Large intestine (tissue), 3 donors: ENCODE data around the gene TMEM215. TPM values are rescaled to one million over a fixed set of nuclear protein-coding genes. Genes with fewer than 3 reads are reported as not detected.
"Not testable (repeated sequence)": the region's sequence is repeated elsewhere in the genome, so short reads cannot be mapped to it uniquely, and the experiment has no call there.

Source experiments
- DNase-seq, 2 donors: peaks; one replicate each; pipeline versions ENCODE4 v3.0.0 to v3.0.0-alpha.2; 2013
- H3K27ac ChIP-seq: one replicate; pipeline ENCODE4 v1.5.1; 2013; ENCODE audit warnings: low read length
- H3K27me3 ChIP-seq: 2 replicates; pipeline ENCODE4 v1.6.1; 2013; ENCODE audit warnings: low read length; ENCODE audit not compliant: control insufficient read depth, insufficient read depth
- H3K36me3 ChIP-seq: 2 replicates; pipeline ENCODE4 v1.6.1; 2013; ENCODE audit warnings: low read length; ENCODE audit not compliant: control insufficient read depth, insufficient read depth
- H3K4me1 ChIP-seq: one replicate; pipeline ENCODE4 v1.6.1; 2013; ENCODE audit warnings: low read length; ENCODE audit not compliant: control insufficient read depth, insufficient read depth
- H3K4me3 ChIP-seq: one replicate; pipeline ENCODE4 v1.5.1; 2013; ENCODE audit warnings: low read length
- H3K9me3 ChIP-seq: one replicate; pipeline ENCODE4 v1.6.1; 2013; ENCODE audit warnings: mild to moderate bottlenecking, low read depth, low read length, moderate library complexity; ENCODE audit not compliant: control insufficient read depth
- WGBS: methylation state at CpG from one replicate; pipeline ENCODE4 v1.1.5; 2013; ENCODE audit warnings: low lambda C conversion rate; ENCODE audit not compliant: insufficient coverage; 5-methylcytosine and 5-hydroxymethylcytosine counted together
- polyA plus RNA-seq: library from polyadenylated mRNA; unstranded; fragments of 120-200 nt; gene quantifications from one replicate; pipeline ENCODE4 v1.2.1, GENCODE V29; 2013

TMEM215 gene
- polyA plus RNA-seq, 1 donor, result 0.06 TPM

DNA sequence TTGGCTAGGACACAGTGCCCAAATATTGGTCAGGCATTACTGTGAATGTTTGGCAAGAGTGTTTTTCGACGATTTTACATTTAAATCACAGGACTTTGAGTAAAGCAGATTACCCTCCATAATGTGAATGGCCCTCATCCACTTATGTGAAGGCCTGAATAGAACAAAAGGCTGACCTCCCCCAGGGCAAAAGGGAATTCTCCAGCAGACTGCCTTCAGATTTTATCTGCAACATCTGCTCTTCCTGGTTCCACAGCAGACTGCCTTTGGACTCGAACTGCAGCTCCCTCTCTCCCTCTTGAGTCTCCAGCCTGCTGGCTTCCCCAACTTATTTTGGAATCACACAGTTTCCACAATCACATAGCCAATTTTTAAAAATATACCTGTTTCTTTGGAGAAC lies 7.1 kb upstream of the TMEM215 start:
- Histone ChIP-seq H3K36me3 (no peaks in the 10 kb centered on the region), H3K4me1 (no peaks in the 10 kb centered on the region), H3K4me3 (no peak overlapping the region), H3K9me3 (no peaks in the 10 kb centered on the region), H3K27ac (no peak overlapping the region), H3K27me3 (peaks cover 4% of the 10 kb centered on the region)
- no peak for DNase-seq
- whole genome bisulfite sequencing, result 67% methylated on average over 1 of the region's 3 CpGs

DNA sequence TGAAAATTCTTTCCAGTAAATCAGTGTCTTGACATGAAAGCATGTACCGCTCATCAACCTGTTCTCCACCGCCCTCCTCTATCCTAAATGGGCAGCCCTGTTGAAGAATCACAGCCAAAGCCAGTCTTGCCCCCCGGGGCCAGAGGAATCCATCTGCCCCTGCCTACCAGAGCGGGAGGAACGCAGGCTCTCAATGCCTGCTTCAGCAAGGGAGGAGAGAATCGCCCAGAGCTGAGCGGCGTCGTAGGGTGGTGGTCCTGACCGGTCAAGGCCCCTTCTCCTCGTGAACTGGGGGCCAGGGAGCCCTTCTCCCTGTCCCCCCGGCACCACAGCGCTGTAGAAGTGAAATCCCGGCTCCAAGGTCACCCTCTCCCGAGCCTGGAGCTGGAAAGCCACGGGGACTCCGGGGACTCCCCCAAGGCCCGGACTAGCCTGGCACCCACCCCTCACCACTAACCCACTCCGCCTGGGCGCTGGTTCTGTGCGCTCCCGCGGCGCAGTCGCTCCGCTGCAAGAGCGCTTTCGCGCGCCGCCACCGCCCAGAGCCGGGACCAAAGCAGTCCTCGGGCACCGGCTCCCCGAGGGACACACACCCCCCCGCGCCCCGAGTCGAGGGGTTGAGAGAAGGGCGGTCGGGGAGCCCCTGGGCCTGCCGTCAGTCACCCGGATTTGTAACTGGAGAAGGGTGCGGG lies 718 bp upstream of the TMEM215 start:
- no peak for DNase-seq
- no CpG with 5 or more reads among the region's 45 CpGs for WGBS
- no peaks in the 10 kb centered on the region for H3K36me3 ChIP-seq
- peaks cover 4% of the 10 kb centered on the region for H3K9me3 ChIP-seq
- no peaks in the 10 kb centered on the region for H3K4me1 ChIP-seq
- no peak overlapping the region for H3K27ac ChIP-seq
- H3K27me3 ChIP-seq, result peaks cover 42% of the 10 kb centered on the region
- no peak overlapping the region for H3K4me3 ChIP-seq

DNA sequence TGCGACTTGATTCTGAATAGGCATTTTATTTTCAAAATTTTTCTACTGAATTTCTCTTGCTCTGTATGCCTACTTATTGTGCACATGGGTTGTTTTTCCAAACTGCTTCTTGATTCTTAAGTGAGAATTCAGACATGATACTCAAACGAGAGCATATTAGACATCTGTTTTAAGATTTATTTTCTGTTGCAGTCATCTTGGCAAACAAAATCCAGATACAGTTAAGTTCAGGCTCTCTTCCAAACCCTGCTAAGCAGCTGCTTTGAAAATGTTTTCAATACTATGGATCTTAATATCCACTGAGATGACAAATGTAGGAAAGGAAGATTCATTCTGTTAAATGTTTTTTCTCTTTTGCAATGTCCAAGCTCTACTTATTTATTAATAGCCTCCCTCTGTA lies 4.5 kb downstream of the TMEM215 start:
- no peak overlapping the region for H3K27ac ChIP-seq
- H3K4me3 ChIP-seq, result no peak overlapping the region
- no peak for DNase-seq
- no peaks in the 10 kb centered on the region for H3K36me3 ChIP-seq
- H3K27me3 ChIP-seq, result peaks cover 23% of the 10 kb centered on the region
- peaks cover 2% of the 10 kb centered on the region for H3K9me3 ChIP-seq
- H3K4me1 ChIP-seq, result no peaks in the 10 kb centered on the region
- no CpG with 5 or more reads among the region's 2 CpGs for WGBS

DNA sequence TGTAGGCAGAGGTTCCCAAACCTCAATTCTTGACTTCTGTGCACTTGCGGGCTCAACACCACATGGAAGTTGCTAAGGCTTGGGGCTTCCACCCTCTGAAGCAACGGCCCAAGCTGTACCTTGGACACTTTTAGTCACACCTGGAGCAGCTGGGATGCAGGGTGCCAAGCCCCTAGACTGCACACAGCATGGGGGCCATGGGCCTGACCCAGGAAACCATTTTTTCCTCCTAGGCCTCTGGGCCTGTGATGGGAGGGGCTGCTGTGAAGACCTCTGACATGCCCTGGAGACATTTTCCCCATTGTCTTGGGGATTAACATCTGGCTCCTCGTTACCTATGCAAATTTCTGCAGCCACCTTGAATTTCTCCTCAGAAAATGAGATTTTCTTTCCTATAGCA lies 12.7 kb downstream of the TMEM215 start:
- not testable (repeated sequence) for H3K27me3 ChIP-seq, DNase-seq, H3K4me3 ChIP-seq, H3K27ac ChIP-seq, H3K36me3 ChIP-seq, H3K4me1 ChIP-seq, H3K9me3 ChIP-seq
- WGBS, result no CpG with 5 or more reads among the region's 3 CpGs

GRCh38 chr9:32801530-32801929 lies 18.2 kb downstream of the TMEM215 start:
- WGBS, result no CpG with 5 or more reads among the region's 1 CpG
- no peak for DNase-seq
- H3K36me3 ChIP-seq, result no peaks in the 10 kb centered on the region
- H3K27ac ChIP-seq, result no peak overlapping the region
- H3K4me1 ChIP-seq, result no peaks in the 10 kb centered on the region
- H3K9me3 ChIP-seq, result no peaks in the 10 kb centered on the region
- H3K4me3 ChIP-seq, result no peak overlapping the region
- no peaks in the 10 kb centered on the region for H3K27me3 ChIP-seq

DNA sequence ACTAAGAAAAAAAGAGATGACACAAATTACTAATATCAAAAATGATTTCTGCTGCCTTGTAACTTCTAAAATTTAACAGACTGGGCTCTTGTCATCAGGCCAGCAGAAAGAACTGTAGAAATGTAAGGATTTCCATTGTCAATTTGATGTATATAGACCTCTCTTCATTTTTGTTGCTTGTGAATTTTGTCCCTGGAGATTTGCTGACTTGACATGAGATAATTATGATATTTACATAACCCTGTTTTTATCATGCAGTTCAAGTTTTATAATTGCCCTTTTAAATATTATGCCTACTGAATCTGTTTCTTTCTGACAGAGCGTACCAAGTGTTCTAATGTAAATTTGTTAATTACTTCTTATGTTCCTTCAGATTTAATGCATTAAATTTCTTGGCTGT lies 23.9 kb downstream of the TMEM215 start:
- Histone ChIP-seq H3K4me1 (no peaks in the 10 kb centered on the region), H3K9me3 (no peaks in the 10 kb centered on the region), H3K27me3 (no peaks in the 10 kb centered on the region), H3K36me3 (no peaks in the 10 kb centered on the region), H3K4me3 (no peak overlapping the region), H3K27ac (no peak overlapping the region)
- 86% methylated on average over 1 of the region's 1 CpG for WGBS
- no peak for DNase-seq

DNA sequence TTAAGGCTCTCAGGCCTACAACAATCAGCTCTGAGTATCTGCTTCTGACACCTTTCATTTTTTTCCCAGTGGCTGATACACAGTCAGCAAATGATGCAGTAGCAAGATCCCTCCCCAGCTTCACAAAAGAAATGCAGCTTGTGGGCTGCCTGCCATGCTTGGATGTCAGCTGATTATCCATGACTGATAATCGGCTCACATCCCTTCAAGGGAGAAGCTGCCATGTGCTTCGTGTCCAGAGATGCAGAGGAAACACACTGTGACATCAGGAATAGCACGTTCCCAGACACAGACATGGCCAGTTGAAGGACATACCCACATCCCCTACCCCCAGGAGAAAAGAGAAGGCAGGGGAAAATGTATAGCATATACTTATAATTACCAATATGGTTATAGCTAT lies 27.9 kb downstream of the TMEM215 start:
- DNase-seq, result no peak
- no peak overlapping the region for H3K4me3 ChIP-seq
- H3K9me3 ChIP-seq, result no peaks in the 10 kb centered on the region
- no peaks in the 10 kb centered on the region for H3K27me3 ChIP-seq
- WGBS, result no CpG with 5 or more reads among the region's 3 CpGs
- H3K27ac ChIP-seq, result no peak overlapping the region
- no peaks in the 10 kb centered on the region for H3K36me3 ChIP-seq
- no peaks in the 10 kb centered on the region for H3K4me1 ChIP-seq

- H3K36me3 ChIP-seq, result no peaks in the 10 kb centered on the region
- H3K4me3 ChIP-seq, result no peak overlapping the region
- DNase-seq, result no peak
- H3K4me1 ChIP-seq, result no peaks in the 10 kb centered on the region
- WGBS, result no CpG with 5 or more reads among the region's 4 CpGs
- H3K27me3 ChIP-seq, result no peaks in the 10 kb centered on the region
- H3K27ac ChIP-seq, result no peak overlapping the region
- no peaks in the 10 kb centered on the region for H3K9me3 ChIP-seq
Observed at GRCh38 chr9:32820322-32820721, 37.0 kb downstream of the TMEM215 start.

- H3K4me3 ChIP-seq, result no peak overlapping the region
- no peaks in the 10 kb centered on the region for H3K36me3 ChIP-seq
- H3K27me3 ChIP-seq, result no peaks in the 10 kb centered on the region
- no peaks in the 10 kb centered on the region for H3K4me1 ChIP-seq
- DNase-seq, result no peak
- no peaks in the 10 kb centered on the region for H3K9me3 ChIP-seq
- H3K27ac ChIP-seq, result no peak overlapping the region
- WGBS, result 80% methylated on average over 2 of the region's 3 CpGs
Observed at GRCh38 chr9:32823101-32823500, 39.8 kb downstream of the TMEM215 start.

- no peaks in the 10 kb centered on the region for H3K36me3 ChIP-seq
- no peaks in the 10 kb centered on the region for H3K27me3 ChIP-seq
- H3K9me3 ChIP-seq, result no peaks in the 10 kb centered on the region
- H3K4me1 ChIP-seq, result no peaks in the 10 kb centered on the region
- DNase-seq, result no peak
- H3K27ac ChIP-seq, result no peak overlapping the region
- no peak overlapping the region for H3K4me3 ChIP-seq
Observed at GRCh38 chr9:32823551-32823950, 40.2 kb downstream of the TMEM215 start.

GRCh38 chr9:32825203-32825602 lies 41.9 kb downstream of the TMEM215 start:
- Histone ChIP-seq H3K4me1 (no peaks in the 10 kb centered on the region), H3K27me3 (no peaks in the 10 kb centered on the region), H3K27ac (no peak overlapping the region), H3K36me3 (no peaks in the 10 kb centered on the region), H3K4me3 (no peak overlapping the region), H3K9me3 (no peaks in the 10 kb centered on the region)
- 18% methylated on average over 2 of the region's 2 CpGs for WGBS
- no peak for DNase-seq
